Thoracic aorta (tissue), 2 donors: ENCODE results near the gene HOXD13. TPM values are rescaled to one million over a fixed set of nuclear protein-coding genes. Genes with fewer than 3 reads are reported as not detected.
A peak's percentile ranks its signal among the peaks of the same experiment; 100 is the strongest.

ENCODE experiments used
- ATAC-seq: fragments of 150-250 bp; one replicate; pipeline ENCODE4 v1.8.0; 2017; ENCODE audit warnings: low read depth; ENCODE audit not compliant: insufficient number of reproducible peaks, low FRiP score
- DNase-seq: peaks from one replicate; pipeline ENCODE4 v3.0.0-alpha.2; 2020; ENCODE audit warnings: low spot score
- H3K27ac ChIP-seq, 2 donors: fragments of 200-600 bp; sonication (generic); 1 replicate in 1 of 2; 2 replicates in 1 of 2; pipeline ENCODE4 v1.5.1; 2016; ENCODE audit warnings: mild to moderate bottlenecking in 2 of 2, moderate library complexity in 2 of 2
- H3K27me3 ChIP-seq: fragments of 200-600 bp; sonication (generic); replicated peaks from 2 replicates; pipeline ENCODE4 v1.6.0; 2016; ENCODE audit warnings: mild to moderate bottlenecking; ENCODE audit not compliant: insufficient read depth
- H3K36me3 ChIP-seq: fragments of 200-600 bp; sonication (generic); one replicate; pipeline ENCODE4 v1.5.1; 2016
- H3K4me1 ChIP-seq, 2 donors: fragments of 200-600 bp; sonication (generic); 1 replicate in 1 of 2; 2 replicates in 1 of 2; pipeline versions ENCODE4 v1.5.1 to v1.6.0; 2016; ENCODE audit warnings: low read depth in 2 of 2, mild to moderate bottlenecking in 1 of 2; ENCODE audit not compliant: control insufficient read depth in 1 of 2
- H3K4me3 ChIP-seq: fragments of 200-600 bp; sonication (generic); 2 replicates; pipeline ENCODE4 v1.5.1; 2016; ENCODE audit warnings: mild to moderate bottlenecking
- H3K9me3 ChIP-seq: fragments of 200-600 bp; sonication (generic); 2 replicates; pipeline ENCODE4 v1.5.1; 2016
- total RNA-seq, 2 donors: library from RNA; depleted of rRNA; stranded (reverse); fragments of >200 nt; gene quantifications; one replicate each; pipeline versions ENCODE4 v1.1.0 to v1.2.3, GENCODE V29; 2016
- TF ChIP-seq, protein P1 (sequence below): fragments of 200-600 bp; sonication (generic); IDR thresholded peaks from one replicate; pipeline ENCODE4 v1.5.1; 2019; ENCODE audit warnings: antibody characterized with exemption

HOXD13 gene
- total RNA-seq, 2 donors from 2014 or later: not detected

DNA sequence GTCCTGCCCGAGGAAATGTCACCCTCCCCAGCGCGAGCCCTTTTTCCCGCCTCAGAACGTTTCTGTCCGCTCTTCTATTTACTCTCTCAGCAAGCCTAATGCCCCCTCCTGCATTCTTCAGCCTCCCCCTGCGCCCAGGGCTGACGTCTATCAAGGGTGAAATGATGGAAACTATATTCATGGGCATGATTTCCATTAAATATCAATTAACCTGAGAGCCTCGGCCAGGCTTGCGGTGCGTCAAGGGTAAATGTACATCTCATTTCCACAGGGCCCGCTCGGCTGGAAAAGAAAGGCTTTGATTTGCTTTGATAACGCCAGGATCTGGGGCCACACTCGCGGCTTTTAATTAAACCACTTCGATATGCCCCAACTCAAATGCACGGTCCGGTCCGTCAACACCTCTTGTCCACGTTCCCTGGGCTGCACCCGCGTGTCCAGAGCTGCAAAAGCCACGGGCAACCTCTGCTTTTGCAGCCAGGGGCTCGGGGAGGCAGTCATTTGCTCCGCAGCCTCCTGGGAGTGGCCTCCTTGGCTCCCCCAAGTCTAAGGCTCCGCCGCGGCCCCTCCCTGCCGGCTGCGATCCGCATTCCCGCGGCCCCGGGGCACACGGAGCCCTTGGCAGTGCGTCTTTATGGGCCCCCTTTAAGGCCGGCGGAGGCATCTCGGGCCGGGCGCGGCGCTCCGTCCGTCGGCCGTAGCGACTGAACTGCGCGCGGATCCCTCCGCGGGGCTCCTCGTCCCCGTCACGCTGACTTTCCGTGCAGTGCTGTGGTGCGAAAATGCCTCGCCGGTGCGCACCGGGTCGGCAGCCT, 36.7 kb downstream of the HOXD13 start, which contains the start of gene HOXD8:
HOXD8 (plus strand) TSS at position 724 of the 815 bp plus-strand sequence. CDS start 662 bp downstream, outside the sequence.
- H3K27me3 ChIP-seq: no peaks in the 10 kb centered on the region
- H3K4me1 ChIP-seq: peaks cover 5 to 38% of the 10 kb centered on the region in 2 donors
- peak; percentile 34 for ATAC-seq
- peak within 1 kb of the TSS; percentile 85 for H3K4me3 ChIP-seq
- DNase-seq: no peak
- no peaks in the 10 kb centered on the region for H3K9me3 ChIP-seq
- H3K36me3 ChIP-seq: no peaks in the 10 kb centered on the region
- peak within 1 kb of the TSS; percentile 76 to 91 for H3K27ac ChIP-seq
- TF ChIP-seq, protein P1, sequence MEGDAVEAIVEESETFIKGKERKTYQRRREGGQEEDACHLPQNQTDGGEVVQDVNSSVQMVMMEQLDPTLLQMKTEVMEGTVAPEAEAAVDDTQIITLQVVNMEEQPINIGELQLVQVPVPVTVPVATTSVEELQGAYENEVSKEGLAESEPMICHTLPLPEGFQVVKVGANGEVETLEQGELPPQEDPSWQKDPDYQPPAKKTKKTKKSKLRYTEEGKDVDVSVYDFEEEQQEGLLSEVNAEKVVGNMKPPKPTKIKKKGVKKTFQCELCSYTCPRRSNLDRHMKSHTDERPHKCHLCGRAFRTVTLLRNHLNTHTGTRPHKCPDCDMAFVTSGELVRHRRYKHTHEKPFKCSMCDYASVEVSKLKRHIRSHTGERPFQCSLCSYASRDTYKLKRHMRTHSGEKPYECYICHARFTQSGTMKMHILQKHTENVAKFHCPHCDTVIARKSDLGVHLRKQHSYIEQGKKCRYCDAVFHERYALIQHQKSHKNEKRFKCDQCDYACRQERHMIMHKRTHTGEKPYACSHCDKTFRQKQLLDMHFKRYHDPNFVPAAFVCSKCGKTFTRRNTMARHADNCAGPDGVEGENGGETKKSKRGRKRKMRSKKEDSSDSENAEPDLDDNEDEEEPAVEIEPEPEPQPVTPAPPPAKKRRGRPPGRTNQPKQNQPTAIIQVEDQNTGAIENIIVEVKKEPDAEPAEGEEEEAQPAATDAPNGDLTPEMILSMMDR: no peak

DNA sequence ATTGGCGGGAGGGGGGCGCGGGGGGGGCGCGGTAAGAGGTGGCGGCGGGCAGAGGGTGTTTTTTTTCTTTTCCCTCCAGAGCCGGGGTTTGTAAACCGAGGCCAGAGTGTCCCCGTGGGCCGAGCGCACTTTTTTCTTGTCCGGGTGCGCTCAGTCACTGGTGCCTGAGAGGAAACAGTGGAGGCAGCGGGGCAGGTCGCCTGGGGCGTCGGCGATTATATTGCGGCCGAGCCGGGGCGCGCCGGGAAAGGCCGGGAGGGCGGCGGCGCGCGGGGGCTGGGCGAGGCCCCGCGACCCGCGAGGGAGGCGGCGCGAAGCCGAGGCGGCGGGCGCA, 37.3 kb downstream of the HOXD13 start:
- Histone ChIP-seq H3K4me1 (peaks cover 5 to 38% of the 10 kb centered on the region in 2 donors), H3K27ac (peak overlapping the region; percentile 76 to 91), H3K4me3 (peak overlapping the region; percentile 85), H3K27me3 (no peaks in the 10 kb centered on the region), H3K9me3 (no peaks in the 10 kb centered on the region), H3K36me3 (no peaks in the 10 kb centered on the region)
- ATAC-seq: peak; percentile 30
- TF ChIP-seq, protein P1: no peak
- DNase-seq: no peak

DNA sequence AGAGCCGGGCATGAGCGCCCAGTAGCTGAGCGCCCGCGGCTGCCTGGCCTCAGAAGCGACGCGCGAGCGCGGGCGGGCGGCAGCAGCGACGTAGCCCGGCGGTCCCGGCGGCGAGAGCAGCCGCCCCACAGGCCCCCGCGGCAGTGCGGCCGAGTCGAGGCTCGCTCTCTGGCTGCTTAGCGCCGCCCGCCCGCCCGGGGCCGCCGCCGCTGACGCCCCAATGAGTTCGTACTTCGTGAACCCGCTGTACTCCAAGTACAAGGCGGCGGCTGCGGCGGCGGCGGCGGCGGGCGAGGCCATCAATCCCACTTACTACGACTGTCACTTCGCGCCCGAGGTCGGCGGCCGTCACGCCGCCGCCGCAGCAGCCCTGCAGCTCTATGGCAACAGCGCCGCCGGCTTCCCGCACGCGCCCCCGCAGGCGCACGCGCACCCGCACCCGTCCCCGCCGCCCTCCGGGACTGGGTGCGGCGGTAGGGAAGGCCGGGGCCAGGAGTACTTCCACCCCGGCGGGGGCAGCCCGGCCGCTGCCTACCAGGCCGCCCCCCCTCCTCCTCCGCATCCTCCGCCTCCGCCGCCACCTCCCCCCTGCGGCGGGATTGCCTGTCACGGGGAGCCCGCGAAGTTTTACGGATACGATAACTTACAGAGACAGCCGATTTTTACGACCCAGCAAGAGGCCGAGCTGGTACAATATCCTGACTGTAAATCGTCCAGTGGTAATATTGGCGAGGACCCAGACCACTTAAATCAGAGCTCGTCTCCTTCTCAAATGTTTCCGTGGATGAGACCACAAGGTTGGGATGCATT, 37.8 kb downstream of the HOXD13 start:
- DNase-seq (no peak), ATAC-seq (peak; percentile 34)
- H3K9me3 ChIP-seq: no peaks in the 10 kb centered on the region
- H3K4me1 ChIP-seq: peaks cover 9 to 42% of the 10 kb centered on the region in 2 donors
- H3K36me3 ChIP-seq: no peaks in the 10 kb centered on the region
- peak overlapping the region; percentile 76 to 91 for H3K27ac ChIP-seq
- TF ChIP-seq, protein P1: no peak
- H3K4me3 ChIP-seq: peak overlapping the region; percentile 85
- H3K27me3 ChIP-seq: no peaks in the 10 kb centered on the region

DNA sequence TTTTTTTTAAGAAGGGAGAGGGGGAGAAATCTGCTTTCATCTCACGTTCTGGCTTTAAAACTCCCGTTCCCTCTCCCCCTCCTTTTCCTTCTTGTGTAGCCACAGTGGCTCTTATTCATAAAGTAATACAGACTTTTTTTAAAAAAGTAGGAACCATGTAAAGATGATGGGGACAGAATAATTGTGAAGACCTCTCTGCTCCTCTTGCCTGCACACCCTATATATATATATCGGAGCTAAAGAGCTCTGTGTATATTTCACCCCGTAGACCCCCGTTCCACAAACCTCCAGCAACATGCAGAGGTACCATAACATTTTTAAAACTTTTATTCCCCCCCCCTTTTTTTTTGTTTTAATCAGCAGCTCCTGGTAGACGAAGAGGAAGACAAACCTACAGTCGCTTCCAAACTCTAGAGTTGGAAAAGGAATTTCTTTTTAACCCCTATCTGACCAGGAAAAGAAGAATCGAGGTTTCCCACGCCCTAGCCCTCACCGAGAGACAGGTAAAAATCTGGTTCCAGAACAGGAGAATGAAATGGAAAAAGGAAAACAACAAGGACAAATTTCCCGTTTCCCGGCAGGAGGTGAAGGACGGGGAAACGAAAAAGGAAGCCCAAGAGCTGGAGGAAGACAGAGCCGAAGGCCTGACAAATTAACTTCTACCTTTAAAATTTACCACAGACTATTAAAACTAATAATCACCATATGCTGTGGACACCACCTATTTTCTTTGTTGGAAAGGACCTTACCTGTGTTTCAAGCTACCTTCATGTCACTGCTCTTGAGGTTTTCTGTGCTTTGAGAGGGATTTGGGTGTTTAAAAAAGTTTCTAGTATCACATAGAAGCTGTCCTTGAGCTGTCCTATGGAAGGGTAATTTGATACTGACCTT, 38.7 kb downstream of the HOXD13 start:
- H3K4me1 ChIP-seq: peaks cover 12 to 47% of the 10 kb centered on the region in 2 donors
- H3K9me3 ChIP-seq: no peaks in the 10 kb centered on the region
- H3K36me3 ChIP-seq: no peaks in the 10 kb centered on the region
- H3K4me3 ChIP-seq: peak overlapping the region; percentile 85
- TF ChIP-seq, protein P1: no peak
- ATAC-seq (no peak), DNase-seq (no peak)
- no peaks in the 10 kb centered on the region for H3K27me3 ChIP-seq
- H3K27ac ChIP-seq: peak overlapping the region in 1 of 2 donors; percentile 91
